ENCODE results near the gene TMEM120A.

- TF ChIP-seq POLR2A (IDR thresholded peaks at IDR 0.05) (no peak), CTCF (IDR thresholded peaks at IDR 0.05) (no peak)
Measured at GRCh38 chr7:75944507-75944906, 49.9 kb downstream of the TMEM120A start.

All from adrenal gland (tissue), 5 donors.